A549 (cell line): ENCODE results near the gene REXO4. TPM values are rescaled to one million over a fixed set of nuclear protein-coding genes. Genes with fewer than 3 reads are reported as not detected.

Experiments used
- ATAC-seq, 2 experiments: fragments of 200-7000 bp in 1 of 2; fragments of >200 bp in 1 of 2; cut with Nextera tagmentation in 1 of 2; cut with Tn5 transposase in 1 of 2; 3 replicates each; pipeline versions ENCODE4 v1.8.0 to v1.9.1; 2018 to 2020; ENCODE audit warnings: mild to moderate bottlenecking in 1 of 2, moderate library complexity in 1 of 2
- CTCF ChIA-PET: fragments of 300-600 bp; sonication (Branson Sonifier 250); formaldehyde crosslinking; extraction: SDS; loops from one replicate; lab custom pipeline; 2021; ENCODE audit warnings: antibody characterized with exemption, inconsistent platforms; lab: Yijun Ruan, JAX
- POLR2A ChIA-PET: fragments of 350-600 bp; formaldehyde crosslinking; extraction: SDS; loops from one replicate; lab custom pipeline; 2021; ENCODE audit warnings: antibody characterized with exemption, inconsistent platforms; lab: Yijun Ruan, JAX
- DNase-seq, 2 experiments: peaks; one replicate each; pipeline versions ENCODE4 v3.0.0 to v3.0.0-alpha.2; 2011 to 2016; ENCODE audit warnings: low read depth in 1 of 2, low spot score in 1 of 2
- FAIRE-seq: peaks from 2 replicates; lab custom pipeline; 2011; peaks lifted over from hg19 to GRCh38; lab: Jason Lieb, UNC
- H3K27ac ChIP-seq, 2 experiments: fragments of >200 bp; sonication (Bioruptor Twin); formaldehyde crosslinking; 3 replicates each; pipeline ENCODE4 v1.5.1; 2016 to 2017
- H3K4me1 ChIP-seq: fragments of >200 bp; sonication (Bioruptor Twin); formaldehyde crosslinking; 3 replicates; pipeline ENCODE4 v1.6.1; 2016
- H3K4me2 ChIP-seq: fragments of >200 bp; sonication (Bioruptor Twin); formaldehyde crosslinking; 3 replicates; pipeline ENCODE4 v1.6.1; 2016
- H3K4me3 ChIP-seq: fragments of >200 bp; sonication (Bioruptor Twin); formaldehyde crosslinking; 3 replicates; pipeline ENCODE4 v1.5.1; 2016
- H3K9me3 ChIP-seq: fragments of >200 bp; sonication (Bioruptor Twin); formaldehyde crosslinking; 3 replicates; pipeline ENCODE4 v1.6.1; 2016
- CBX2 ChIP-seq: fragments of 200-600 bp; sonication (generic); IDR thresholded peaks from 2 replicates; pipeline ENCODE4 v1.6.1; 2016; ENCODE audit warnings: low read depth, mild to moderate bottlenecking, borderline replicate concordance
- CBX8 ChIP-seq: fragments of 200-600 bp; sonication (generic); IDR thresholded peaks from 2 replicates; pipeline ENCODE4 v1.6.1; 2016
- EHF ChIP-seq: fragments of 250-450 bp; sonication (Bioruptor Pico); IDR thresholded peaks from 2 replicates; pipeline ENCODE4 v1.5.0; 2020; ENCODE audit warnings: mild to moderate bottlenecking
- EP300 ChIP-seq, 2 experiments: fragments of >200 bp; sonication (Bioruptor Twin); formaldehyde crosslinking; IDR thresholded peaks; 2 replicates in 1 of 2; 3 replicates in 1 of 2; pipeline ENCODE4 v1.6.1; 2016 to 2017
- ESRRA ChIP-seq: fragments of 150-350 bp; IDR thresholded peaks from 2 replicates; pipeline ENCODE4 v1.6.1; 2014; ENCODE audit warnings: mild to moderate bottlenecking, low read length, borderline replicate concordance
- FOSL2 ChIP-seq, 2 experiments: fragments of 450-650 bp in 1 of 2; fragments of >200 bp in 1 of 2; sonication (Bioruptor Twin) in 1 of 2; formaldehyde crosslinking; IDR thresholded peaks; 2 replicates each; pipeline versions ENCODE4 v1.5.0 to v1.6.1; 2016 to 2020; ENCODE audit warnings: mild to moderate bottlenecking in 1 of 2, moderate library complexity in 1 of 2
- HOXB5 ChIP-seq: fragments of 250-450 bp; sonication (Bioruptor Pico); IDR thresholded peaks from 2 replicates; pipeline ENCODE4 v1.5.0; 2020; ENCODE audit warnings: mild to moderate bottlenecking, moderate library complexity
- JUN ChIP-seq, 2 experiments: fragments of >200 bp; sonication (Bioruptor Twin); formaldehyde crosslinking; IDR thresholded peaks; 2 replicates in 1 of 2; 3 replicates in 1 of 2; pipeline ENCODE4 v1.6.1; 2016 to 2017
- JUNB ChIP-seq: fragments of >200 bp; sonication (Bioruptor Twin); formaldehyde crosslinking; IDR thresholded peaks from 2 replicates; pipeline ENCODE4 v1.6.1; 2016
- NPAS2 ChIP-seq: fragments of 250-450 bp; sonication (Bioruptor Pico); IDR thresholded peaks from 2 replicates; pipeline ENCODE4 v1.8.0; 2022; ENCODE audit warnings: mild to moderate bottlenecking, moderate library complexity, borderline replicate concordance
- PHF8 ChIP-seq: fragments of 200-600 bp; sonication (generic); IDR thresholded peaks from 2 replicates; pipeline ENCODE4 v1.6.1; 2016; ENCODE audit warnings: low read depth, mild to moderate bottlenecking, antibody characterized with exemption, moderate library complexity, borderline replicate concordance
- POLR2A ChIP-seq: IDR thresholded peaks from 2 replicates; pipeline ENCODE4 v1.6.1; 2012; ENCODE audit warnings: mild to moderate bottlenecking, low read length
- POLR2AphosphoS2 ChIP-seq: conservative IDR thresholded peaks from 2 replicates; pipeline ENCODE4 v1.6.1; 2012; ENCODE audit warnings: low read length, improper control_type of control experiment, inconsistent platforms
- RAD21 ChIP-seq, 2 experiments: fragments of >200 bp in 1 of 2; sonication (Bioruptor Twin) in 1 of 2; formaldehyde crosslinking in 1 of 2; IDR thresholded peaks in 1 of 2; conservative IDR thresholded peaks in 1 of 2; 2 replicates in 1 of 2; 3 replicates in 1 of 2; pipeline ENCODE4 v1.6.1; 2012 to 2018; ENCODE audit warnings: inconsistent platforms in 1 of 2
- RARB ChIP-seq: fragments of 250-450 bp; sonication (Bioruptor Pico); IDR thresholded peaks from 2 replicates; pipeline ENCODE4 v1.8.0; 2021; ENCODE audit warnings: mild to moderate bottlenecking, moderate library complexity
- RCOR1 ChIP-seq: fragments of 150-350 bp; IDR thresholded peaks from 2 replicates; pipeline ENCODE4 v1.6.1; 2014; ENCODE audit warnings: antibody characterized with exemption, low read length, low read depth
- SREBF2 ChIP-seq: fragments of 450-650 bp; IDR thresholded peaks from 2 replicates; pipeline ENCODE4 v1.6.1; 2014; ENCODE audit warnings: mild to moderate bottlenecking, moderate library complexity
- ZC3H11A ChIP-seq: fragments of 450-650 bp; IDR thresholded peaks from 2 replicates; pipeline ENCODE4 v1.6.1; 2014; ENCODE audit warnings: antibody characterized with exemption, mild to moderate bottlenecking
- ZFP36 ChIP-seq: fragments of 450-650 bp; IDR thresholded peaks from 2 replicates; pipeline ENCODE4 v1.6.1; 2014; ENCODE audit warnings: borderline replicate concordance; ENCODE audit not compliant: partially characterized antibody
- WGBS: methylation state at CpG from one replicate; pipeline ENCODE4 v1.1.6; 2017; ENCODE audit errors: missing lambda C conversion rate; 5-methylcytosine and 5-hydroxymethylcytosine counted together
- polyA plus RNA-seq, 4 experiments: library from polyadenylated mRNA; depleted of rRNA in 3 of 4; stranded (reverse); fragments of >200 nt; fragmentation: RNase III in 1 of 4; extraction: RNeasy Plus Mini Kit Qiagen cat#74134 plus additional on column Dnase treatment in 1 of 4; gene quantifications; 2 replicates in 3 of 4; 3 replicates in 1 of 4; pipeline ENCODE4 v1.2.3, GENCODE V29; 2011 to 2017
- TF ChIP-seq, protein P1 (sequence below): fragments of 200-600 bp; sonication (generic); IDR thresholded peaks from 2 replicates; pipeline ENCODE4 v1.6.1; 2016; ENCODE audit warnings: antibody characterized with exemption, mild to moderate bottlenecking, moderate library complexity
- TF ChIP-seq, protein P2 (sequence below): fragments of >200 bp; sonication (Bioruptor Twin); formaldehyde crosslinking; IDR thresholded peaks from 3 replicates; pipeline ENCODE4 v1.5.1; 2016
- TF ChIP-seq, protein P3 (sequence below): fragments of >200 bp; sonication (Bioruptor Twin); formaldehyde crosslinking; IDR thresholded peaks from 2 replicates; pipeline ENCODE4 v1.6.1; 2016

Gene REXO4
- polyA plus RNA-seq, 2 of the 4 experiments (the other 2 are of a cell fraction), result 25.8 to 31.0 TPM

DNA sequence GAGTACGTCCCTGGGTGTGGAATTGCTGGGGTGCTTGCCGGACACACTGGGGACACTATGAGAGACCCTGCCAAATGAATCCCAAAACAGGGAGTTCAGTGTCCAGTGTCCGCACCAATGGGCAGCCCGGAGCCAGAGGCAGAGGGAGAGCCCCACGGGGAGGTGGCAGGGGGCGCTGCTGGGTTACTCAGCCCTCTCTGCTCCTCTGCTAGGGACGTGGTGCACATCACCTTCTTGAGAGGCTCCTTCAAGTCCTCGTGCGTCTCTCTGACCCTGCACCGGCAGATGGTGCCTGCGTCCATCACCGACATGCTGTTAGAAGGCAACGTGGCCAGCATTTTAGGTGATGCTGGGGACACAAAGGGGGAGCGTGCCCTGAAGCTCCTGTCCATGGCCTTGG lies 20.9 kb downstream of the REXO4 start:
- ATAC-seq, result peak; percentile 74 to 83
- no peak for FAIRE-seq
- Histone ChIP-seq H3K9me3 (no peaks in the 10 kb centered on the region), H3K4me2 (no peak overlapping the region), H3K4me3 (no peak overlapping the region), H3K4me1 (no peaks in the 10 kb centered on the region), H3K27ac (no peak overlapping the region)
- CTCF ChIA-PET, result interaction anchor here (1.0 to 4.4 kb wide), 11 partner anchors 9 to 93 kb away, joined by 3 to 21 read pairs (median 3); no protein-coding TSS in a partner anchor
- DNase-seq, result peak; percentile 27 to 61
- WGBS, result 25% methylated on average over 12 of the region's 14 CpGs
- POLR2A ChIA-PET, result no interaction called here
- TF ChIP-seq, protein P1, sequence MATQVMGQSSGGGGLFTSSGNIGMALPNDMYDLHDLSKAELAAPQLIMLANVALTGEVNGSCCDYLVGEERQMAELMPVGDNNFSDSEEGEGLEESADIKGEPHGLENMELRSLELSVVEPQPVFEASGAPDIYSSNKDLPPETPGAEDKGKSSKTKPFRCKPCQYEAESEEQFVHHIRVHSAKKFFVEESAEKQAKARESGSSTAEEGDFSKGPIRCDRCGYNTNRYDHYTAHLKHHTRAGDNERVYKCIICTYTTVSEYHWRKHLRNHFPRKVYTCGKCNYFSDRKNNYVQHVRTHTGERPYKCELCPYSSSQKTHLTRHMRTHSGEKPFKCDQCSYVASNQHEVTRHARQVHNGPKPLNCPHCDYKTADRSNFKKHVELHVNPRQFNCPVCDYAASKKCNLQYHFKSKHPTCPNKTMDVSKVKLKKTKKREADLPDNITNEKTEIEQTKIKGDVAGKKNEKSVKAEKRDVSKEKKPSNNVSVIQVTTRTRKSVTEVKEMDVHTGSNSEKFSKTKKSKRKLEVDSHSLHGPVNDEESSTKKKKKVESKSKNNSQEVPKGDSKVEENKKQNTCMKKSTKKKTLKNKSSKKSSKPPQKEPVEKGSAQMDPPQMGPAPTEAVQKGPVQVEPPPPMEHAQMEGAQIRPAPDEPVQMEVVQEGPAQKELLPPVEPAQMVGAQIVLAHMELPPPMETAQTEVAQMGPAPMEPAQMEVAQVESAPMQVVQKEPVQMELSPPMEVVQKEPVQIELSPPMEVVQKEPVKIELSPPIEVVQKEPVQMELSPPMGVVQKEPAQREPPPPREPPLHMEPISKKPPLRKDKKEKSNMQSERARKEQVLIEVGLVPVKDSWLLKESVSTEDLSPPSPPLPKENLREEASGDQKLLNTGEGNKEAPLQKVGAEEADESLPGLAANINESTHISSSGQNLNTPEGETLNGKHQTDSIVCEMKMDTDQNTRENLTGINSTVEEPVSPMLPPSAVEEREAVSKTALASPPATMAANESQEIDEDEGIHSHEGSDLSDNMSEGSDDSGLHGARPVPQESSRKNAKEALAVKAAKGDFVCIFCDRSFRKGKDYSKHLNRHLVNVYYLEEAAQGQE, result no peak
- no peak for TF ChIP-seq CBX8
- no peak for TF ChIP-seq NPAS2
- TF ChIP-seq JUNB, result no peak
- no peak for TF ChIP-seq PHF8
- TF ChIP-seq RARB (CRISPR knock-in tag), result no peak
- peak in 1 of 2 experiments; percentile 34; a peak in 1 of 5 replicates for TF ChIP-seq RAD21 (conservative IDR thresholded peaks at IDR 0.05 in 1 of 2, IDR thresholded peaks at IDR 0.05 in 1 of 2)
- TF ChIP-seq ESRRA, result no peak
- TF ChIP-seq RCOR1, result no peak
- no peak for TF ChIP-seq SREBF2
- no peak for TF ChIP-seq JUN (IDR thresholded peaks at IDR 0.05)
- no peak for TF ChIP-seq CBX2
- TF ChIP-seq EHF (CRISPR knock-in tag), result no peak
- TF ChIP-seq POLR2A, result no peak
- TF ChIP-seq ZFP36, result no peak
- TF ChIP-seq, protein P2, sequence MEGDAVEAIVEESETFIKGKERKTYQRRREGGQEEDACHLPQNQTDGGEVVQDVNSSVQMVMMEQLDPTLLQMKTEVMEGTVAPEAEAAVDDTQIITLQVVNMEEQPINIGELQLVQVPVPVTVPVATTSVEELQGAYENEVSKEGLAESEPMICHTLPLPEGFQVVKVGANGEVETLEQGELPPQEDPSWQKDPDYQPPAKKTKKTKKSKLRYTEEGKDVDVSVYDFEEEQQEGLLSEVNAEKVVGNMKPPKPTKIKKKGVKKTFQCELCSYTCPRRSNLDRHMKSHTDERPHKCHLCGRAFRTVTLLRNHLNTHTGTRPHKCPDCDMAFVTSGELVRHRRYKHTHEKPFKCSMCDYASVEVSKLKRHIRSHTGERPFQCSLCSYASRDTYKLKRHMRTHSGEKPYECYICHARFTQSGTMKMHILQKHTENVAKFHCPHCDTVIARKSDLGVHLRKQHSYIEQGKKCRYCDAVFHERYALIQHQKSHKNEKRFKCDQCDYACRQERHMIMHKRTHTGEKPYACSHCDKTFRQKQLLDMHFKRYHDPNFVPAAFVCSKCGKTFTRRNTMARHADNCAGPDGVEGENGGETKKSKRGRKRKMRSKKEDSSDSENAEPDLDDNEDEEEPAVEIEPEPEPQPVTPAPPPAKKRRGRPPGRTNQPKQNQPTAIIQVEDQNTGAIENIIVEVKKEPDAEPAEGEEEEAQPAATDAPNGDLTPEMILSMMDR, result peak; percentile 23; the same call in 1 of the 3 replicates
- TF ChIP-seq, protein P3, sequence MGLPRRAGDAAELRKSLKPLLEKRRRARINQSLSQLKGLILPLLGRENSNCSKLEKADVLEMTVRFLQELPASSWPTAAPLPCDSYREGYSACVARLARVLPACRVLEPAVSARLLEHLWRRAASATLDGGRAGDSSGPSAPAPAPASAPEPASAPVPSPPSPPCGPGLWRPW, result no peak

DNA sequence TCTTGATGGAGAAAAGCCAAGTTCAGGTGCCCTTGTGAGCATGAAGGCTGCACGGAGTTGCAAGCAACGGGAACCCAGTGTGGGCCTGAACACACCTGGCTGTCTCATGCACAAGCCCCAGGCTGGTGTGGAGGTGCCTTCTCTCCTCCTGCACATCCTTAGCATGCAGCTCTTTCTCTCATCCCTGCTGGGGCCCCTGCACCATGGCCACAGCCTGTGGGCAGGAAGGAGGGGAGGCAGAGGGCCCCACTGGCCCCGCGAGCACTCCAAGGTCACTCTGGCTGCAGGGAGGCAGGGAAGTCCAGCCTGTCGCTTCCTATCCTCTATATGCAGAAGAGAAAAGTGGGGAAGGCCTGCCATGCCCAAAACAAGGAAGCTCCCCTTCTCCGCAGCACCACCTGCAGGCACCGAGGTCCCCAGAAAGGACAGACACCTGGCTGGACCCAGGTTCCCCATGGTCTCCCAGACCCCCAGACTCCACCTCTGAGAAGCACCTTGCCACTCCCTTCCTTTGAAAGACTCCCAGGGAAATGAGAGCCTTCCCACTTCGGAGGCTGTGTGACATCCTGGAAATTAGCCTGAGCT lies 23.0 kb downstream of the REXO4 start:
- ChIA-PET POLR2A (interaction anchor here (0.6 kb wide), 1 partner anchor 14 kb away, joined by 7 read pairs; no protein-coding TSS in a partner anchor), CTCF (interaction anchor here (0.9 to 4.4 kb wide), 13 partner anchors 8 to 92 kb away, joined by 3 to 21 read pairs (median 5); no protein-coding TSS in a partner anchor)
- Histone ChIP-seq H3K4me1 (no peaks in the 10 kb centered on the region), H3K4me2 (no peak overlapping the region), H3K4me3 (no peak overlapping the region), H3K9me3 (no peaks in the 10 kb centered on the region), H3K27ac (no peak overlapping the region)
- FAIRE-seq (no peak), DNase-seq (no peak), ATAC-seq (peak; percentile 9 to 30; a peak in 3 of 6 replicates)
- 25% methylated on average over 8 of the region's 8 CpGs for WGBS
- no peak for TF ChIP-seq FOSL2 (IDR thresholded peaks at IDR 0.05)
- TF ChIP-seq FOSL2 (CRISPR knock-in tag; IDR thresholded peaks at IDR 0.05), result no peak
- no peak for TF ChIP-seq HOXB5
- TF ChIP-seq ZC3H11A, result no peak
- no peak for TF ChIP-seq POLR2AphosphoS2
- TF ChIP-seq RARB (CRISPR knock-in tag), result no peak
- TF ChIP-seq JUN (IDR thresholded peaks at IDR 0.05), result no peak
- no peak for TF ChIP-seq EP300 (IDR thresholded peaks at IDR 0.05)
- TF ChIP-seq RAD21 (conservative IDR thresholded peaks at IDR 0.05 in 1 of 2, IDR thresholded peaks at IDR 0.05 in 1 of 2), result no peak
